A549 (cell line): ENCODE data around the gene DYNLRB1. TPM values are rescaled to one million over a fixed set of nuclear protein-coding genes. Genes with fewer than 3 reads are reported as not detected.

Source experiments
- ATAC-seq, 2 experiments: fragments of 200-7000 bp in 1 of 2; fragments of >200 bp in 1 of 2; cut with Nextera tagmentation in 1 of 2; cut with Tn5 transposase in 1 of 2; 3 replicates each; pipeline versions ENCODE4 v1.8.0 to v1.9.1; 2018 to 2020; ENCODE audit warnings: mild to moderate bottlenecking in 1 of 2, moderate library complexity in 1 of 2
- CTCF ChIA-PET: fragments of 300-600 bp; sonication (Branson Sonifier 250); formaldehyde crosslinking; extraction: SDS; loops from one replicate; lab custom pipeline; 2021; ENCODE audit warnings: antibody characterized with exemption, inconsistent platforms; lab: Yijun Ruan, JAX
- POLR2A ChIA-PET: fragments of 350-600 bp; formaldehyde crosslinking; extraction: SDS; loops from one replicate; lab custom pipeline; 2021; ENCODE audit warnings: antibody characterized with exemption, inconsistent platforms; lab: Yijun Ruan, JAX
- DNase-seq, 2 experiments: peaks; one replicate each; pipeline versions ENCODE4 v3.0.0 to v3.0.0-alpha.2; 2011 to 2016; ENCODE audit warnings: low read depth in 1 of 2, low spot score in 1 of 2
- FAIRE-seq: peaks from 2 replicates; lab custom pipeline; 2011; peaks lifted over from hg19 to GRCh38; lab: Jason Lieb, UNC
- H3K27ac ChIP-seq, 2 experiments: fragments of >200 bp; sonication (Bioruptor Twin); formaldehyde crosslinking; 3 replicates each; pipeline ENCODE4 v1.5.1; 2016 to 2017
- H3K4me1 ChIP-seq: fragments of >200 bp; sonication (Bioruptor Twin); formaldehyde crosslinking; 3 replicates; pipeline ENCODE4 v1.6.1; 2016
- H3K4me2 ChIP-seq: fragments of >200 bp; sonication (Bioruptor Twin); formaldehyde crosslinking; 3 replicates; pipeline ENCODE4 v1.6.1; 2016
- H3K4me3 ChIP-seq: fragments of >200 bp; sonication (Bioruptor Twin); formaldehyde crosslinking; 3 replicates; pipeline ENCODE4 v1.5.1; 2016
- H3K9me3 ChIP-seq: fragments of >200 bp; sonication (Bioruptor Twin); formaldehyde crosslinking; 3 replicates; pipeline ENCODE4 v1.6.1; 2016
- ATOH8 ChIP-seq: fragments of 250-450 bp; sonication (Bioruptor Pico); IDR thresholded peaks from 2 replicates; pipeline ENCODE4 v1.5.0; 2020; ENCODE audit warnings: low read depth, mild to moderate bottlenecking, moderate library complexity
- CEBPB ChIP-seq, 2 experiments: fragments of >200 bp in 1 of 2; sonication (Bioruptor Twin) in 1 of 2; formaldehyde crosslinking in 1 of 2; IDR thresholded peaks; 2 replicates each; pipeline ENCODE4 v1.6.1; 2012 to 2016
- CTCF ChIP-seq: fragments of >200 bp; sonication (Bioruptor Twin); formaldehyde crosslinking; IDR thresholded peaks from 3 replicates; pipeline ENCODE4 v1.5.1; 2016
- EP300 ChIP-seq, 2 experiments: fragments of >200 bp; sonication (Bioruptor Twin); formaldehyde crosslinking; IDR thresholded peaks; 2 replicates in 1 of 2; 3 replicates in 1 of 2; pipeline ENCODE4 v1.6.1; 2016 to 2017
- ESRRA ChIP-seq: fragments of 150-350 bp; IDR thresholded peaks from 2 replicates; pipeline ENCODE4 v1.6.1; 2014; ENCODE audit warnings: mild to moderate bottlenecking, low read length, borderline replicate concordance
- FOSL2 ChIP-seq, 2 experiments: fragments of 450-650 bp in 1 of 2; fragments of >200 bp in 1 of 2; sonication (Bioruptor Twin) in 1 of 2; formaldehyde crosslinking; IDR thresholded peaks; 2 replicates each; pipeline versions ENCODE4 v1.5.0 to v1.6.1; 2016 to 2020; ENCODE audit warnings: mild to moderate bottlenecking in 1 of 2, moderate library complexity in 1 of 2
- GATA3 ChIP-seq: IDR thresholded peaks from 2 replicates; pipeline ENCODE4 v1.6.1; 2012; ENCODE audit warnings: borderline replicate concordance
- HDAC2 ChIP-seq: fragments of 200-600 bp; sonication (generic); IDR thresholded peaks from 2 replicates; pipeline ENCODE4 v1.6.1; 2016
- HES2 ChIP-seq: fragments of >200 bp; sonication (Bioruptor Twin); formaldehyde crosslinking; IDR thresholded peaks from 2 replicates; pipeline ENCODE4 v1.6.1; 2016
- HOXA7 ChIP-seq: fragments of 250-450 bp; sonication (Bioruptor Pico); IDR thresholded peaks from 2 replicates; pipeline ENCODE4 v1.5.0; 2020; ENCODE audit warnings: mild to moderate bottlenecking, moderate library complexity
- PBX3 ChIP-seq: IDR thresholded peaks from 2 replicates; pipeline ENCODE4 v1.6.1; 2012
- PHF8 ChIP-seq: fragments of 200-600 bp; sonication (generic); IDR thresholded peaks from 2 replicates; pipeline ENCODE4 v1.6.1; 2016; ENCODE audit warnings: low read depth, mild to moderate bottlenecking, antibody characterized with exemption, moderate library complexity, borderline replicate concordance
- RAD21 ChIP-seq, 2 experiments: fragments of >200 bp in 1 of 2; sonication (Bioruptor Twin) in 1 of 2; formaldehyde crosslinking in 1 of 2; IDR thresholded peaks in 1 of 2; conservative IDR thresholded peaks in 1 of 2; 2 replicates in 1 of 2; 3 replicates in 1 of 2; pipeline ENCODE4 v1.6.1; 2012 to 2018; ENCODE audit warnings: inconsistent platforms in 1 of 2
- RARB ChIP-seq: fragments of 250-450 bp; sonication (Bioruptor Pico); IDR thresholded peaks from 2 replicates; pipeline ENCODE4 v1.8.0; 2021; ENCODE audit warnings: mild to moderate bottlenecking, moderate library complexity
- RCOR1 ChIP-seq: fragments of 150-350 bp; IDR thresholded peaks from 2 replicates; pipeline ENCODE4 v1.6.1; 2014; ENCODE audit warnings: antibody characterized with exemption, low read length, low read depth
- RNF2 ChIP-seq: fragments of 200-600 bp; sonication (generic); IDR thresholded peaks from 2 replicates; pipeline ENCODE4 v1.6.1; 2016; ENCODE audit warnings: low read depth, mild to moderate bottlenecking, antibody characterized with exemption, moderate library complexity, borderline replicate concordance
- SMC3 ChIP-seq: fragments of >200 bp; sonication (Bioruptor Twin); formaldehyde crosslinking; IDR thresholded peaks from 3 replicates; pipeline ENCODE4 v1.6.1; 2018; ENCODE audit warnings: inconsistent platforms
- SREBF2 ChIP-seq: fragments of 450-650 bp; IDR thresholded peaks from 2 replicates; pipeline ENCODE4 v1.6.1; 2014; ENCODE audit warnings: mild to moderate bottlenecking, moderate library complexity
- TFCP2L1 ChIP-seq: fragments of 250-450 bp; sonication (Bioruptor Pico); IDR thresholded peaks from 2 replicates; pipeline ENCODE4 v1.5.0; 2021; ENCODE audit warnings: mild to moderate bottlenecking
- ZFP36 ChIP-seq: fragments of 450-650 bp; IDR thresholded peaks from 2 replicates; pipeline ENCODE4 v1.6.1; 2014; ENCODE audit warnings: borderline replicate concordance; ENCODE audit not compliant: partially characterized antibody
- ZNF302 ChIP-seq: fragments of 250-450 bp; sonication (Bioruptor Pico); IDR thresholded peaks from 2 replicates; pipeline ENCODE4 v1.9.0; 2021; ENCODE audit warnings: inconsistent platforms, mild to moderate bottlenecking, moderate library complexity
- WGBS: methylation state at CpG from one replicate; pipeline ENCODE4 v1.1.6; 2017; ENCODE audit errors: missing lambda C conversion rate; 5-methylcytosine and 5-hydroxymethylcytosine counted together
- polyA plus RNA-seq, 4 experiments: library from polyadenylated mRNA; depleted of rRNA in 3 of 4; stranded (reverse); fragments of >200 nt; fragmentation: RNase III in 1 of 4; extraction: RNeasy Plus Mini Kit Qiagen cat#74134 plus additional on column Dnase treatment in 1 of 4; gene quantifications; 2 replicates in 3 of 4; 3 replicates in 1 of 4; pipeline ENCODE4 v1.2.3, GENCODE V29; 2011 to 2017

The DYNLRB1 gene
- polyA plus RNA-seq, 2 of the 4 experiments (the other 2 are of a cell fraction), result 148 to 211 TPM

- no peak for TF ChIP-seq ZFP36
- no peak for TF ChIP-seq ATOH8 (CRISPR knock-in tag)
- no peak for TF ChIP-seq FOSL2 (IDR thresholded peaks at IDR 0.05)
- TF ChIP-seq FOSL2 (CRISPR knock-in tag; IDR thresholded peaks at IDR 0.05), result no peak
- no peak for TF ChIP-seq CTCF
- no peak for TF ChIP-seq PBX3
- no peak for TF ChIP-seq RARB
- no peak for TF ChIP-seq TFCP2L1 (CRISPR knock-in tag)
- no peak for TF ChIP-seq SMC3
- TF ChIP-seq EP300 (IDR thresholded peaks at IDR 0.05), result no peak
- no peak for TF ChIP-seq HOXA7 (CRISPR knock-in tag)
- no peak for TF ChIP-seq CEBPB (IDR thresholded peaks at IDR 0.05)
- no peak for TF ChIP-seq GATA3
- no peak for TF ChIP-seq ESRRA
- no peak for TF ChIP-seq RCOR1
- TF ChIP-seq PHF8, result no peak
- no peak for TF ChIP-seq RNF2
- POLR2A ChIA-PET, result no interaction called here
These were observed 15.5 kb downstream of the DYNLRB1 start for GRCh38 chr20:34531608-34532265.

GRCh38 chr20:34532320-34532719 is 16.1 kb downstream of the DYNLRB1 start:
- DNase-seq (no peak), FAIRE-seq (no peak), ATAC-seq (no peak)
- 96% methylated on average over 8 of the region's 8 CpGs for whole genome bisulfite sequencing
- H3K4me1 ChIP-seq, result peaks cover 10% of the 10 kb centered on the region; the same call in 2 of the 3 replicates
- no peak overlapping the region for H3K27ac ChIP-seq
- no peaks in the 10 kb centered on the region for H3K9me3 ChIP-seq
- no peak overlapping the region for H3K4me2 ChIP-seq
- POLR2A ChIA-PET, result no interaction called here
- CTCF ChIA-PET, result interaction anchor here (1.5 to 3.6 kb wide), 4 partner anchors 7 to 220 kb away, joined by 7 to 35 read pairs (median 18); no protein-coding TSS in a partner anchor
- no peak for TF ChIP-seq ZNF302 (CRISPR knock-in tag)
- TF ChIP-seq RAD21 (conservative IDR thresholded peaks at IDR 0.05 in 1 of 2, IDR thresholded peaks at IDR 0.05 in 1 of 2), result no peak
- no peak overlapping the region for H3K4me3 ChIP-seq

More at GRCh38 chr20:34531608-34532265, 15.5 kb downstream of the DYNLRB1 start:
- ATAC-seq (no peak), FAIRE-seq (no peak), DNase-seq (no peak)
- 93% methylated on average over 8 of the region's 8 CpGs for WGBS
- H3K4me2 ChIP-seq, result no peak overlapping the region
- no peak overlapping the region for H3K4me3 ChIP-seq
- H3K27ac ChIP-seq, result no peak overlapping the region
- H3K9me3 ChIP-seq, result no peaks in the 10 kb centered on the region
- H3K4me1 ChIP-seq, result peaks cover 16% of the 10 kb centered on the region
- CTCF ChIA-PET, result interaction anchor here (1.0 to 3.6 kb wide), 5 partner anchors 7 to 220 kb away, joined by 3 to 35 read pairs (median 7); no protein-coding TSS in a partner anchor

- no peak for FAIRE-seq
- H3K27ac ChIP-seq, result no peak overlapping the region
- peaks cover 6% of the 10 kb centered on the region; the same call in 2 of the 3 replicates for H3K4me1 ChIP-seq
- ATAC-seq, result no peak
- ChIA-PET POLR2A (no interaction called here), CTCF (interaction anchor here (3.2 kb wide), 2 partner anchors 10 to 221 kb away, joined by 13 to 23 read pairs; no protein-coding TSS in a partner anchor)
- no peaks in the 10 kb centered on the region for H3K9me3 ChIP-seq
- no peak overlapping the region for H3K4me2 ChIP-seq
- no peak for DNase-seq
- 97% methylated on average over 6 of the region's 7 CpGs for WGBS
- no peak overlapping the region for H3K4me3 ChIP-seq
- TF ChIP-seq SREBF2 (no peak), HDAC2 (no peak), FOSL2 (IDR thresholded peaks at IDR 0.05) (no peak), FOSL2 (CRISPR knock-in tag; IDR thresholded peaks at IDR 0.05) (no peak), HES2 (no peak)
These were observed 16.5 kb downstream of the DYNLRB1 start for GRCh38 chr20:34532756-34533155.
